ENCODE data around the gene TXNL4A.
A peak's percentile ranks its signal among the peaks of the same experiment; 100 is the strongest.

Gene TXNL4A

DNA sequence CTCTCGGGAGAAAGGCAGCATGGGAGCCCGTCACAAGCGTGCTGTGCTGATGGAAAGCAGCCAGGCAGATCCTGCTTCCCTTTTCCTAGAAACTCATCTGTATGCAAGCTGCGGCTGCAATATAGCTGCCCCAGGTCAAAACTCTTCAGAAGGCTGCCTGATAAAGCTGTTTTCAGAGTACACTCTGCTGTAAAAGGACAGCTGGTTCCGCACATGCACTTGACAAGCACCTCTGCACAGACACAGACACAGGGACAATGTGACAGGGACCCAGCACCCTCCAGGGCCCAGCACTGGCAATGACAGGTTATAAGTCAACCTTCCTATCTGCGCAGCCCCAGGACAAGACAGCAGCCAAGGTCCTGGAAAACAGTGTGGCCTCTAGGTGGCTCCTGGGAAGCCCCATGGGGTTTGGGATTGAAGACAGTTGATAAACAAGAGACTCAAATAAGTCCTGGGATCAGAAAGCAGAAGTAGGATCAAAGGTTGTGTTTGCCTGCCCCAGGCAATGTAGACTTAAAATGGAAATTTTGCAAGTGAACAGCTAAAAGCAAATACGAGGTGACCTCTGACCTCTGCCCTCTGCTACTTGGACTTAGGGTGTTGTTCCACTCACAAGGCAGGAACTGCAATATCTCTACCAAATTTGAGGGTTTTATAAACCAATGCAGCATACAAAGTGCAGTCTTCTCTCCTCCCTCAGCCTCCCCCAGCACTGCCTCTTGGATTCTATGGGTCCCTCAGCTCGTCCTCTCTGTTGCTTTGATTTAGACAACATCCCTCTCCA is 53.9 kb downstream of the TXNL4A start:
- no peak for DNase-seq (ENCODE audit: insufficient read length, low spot score)
- FAIRE-seq, result peak; percentile 87
- TF ChIP-seq, protein P1, sequence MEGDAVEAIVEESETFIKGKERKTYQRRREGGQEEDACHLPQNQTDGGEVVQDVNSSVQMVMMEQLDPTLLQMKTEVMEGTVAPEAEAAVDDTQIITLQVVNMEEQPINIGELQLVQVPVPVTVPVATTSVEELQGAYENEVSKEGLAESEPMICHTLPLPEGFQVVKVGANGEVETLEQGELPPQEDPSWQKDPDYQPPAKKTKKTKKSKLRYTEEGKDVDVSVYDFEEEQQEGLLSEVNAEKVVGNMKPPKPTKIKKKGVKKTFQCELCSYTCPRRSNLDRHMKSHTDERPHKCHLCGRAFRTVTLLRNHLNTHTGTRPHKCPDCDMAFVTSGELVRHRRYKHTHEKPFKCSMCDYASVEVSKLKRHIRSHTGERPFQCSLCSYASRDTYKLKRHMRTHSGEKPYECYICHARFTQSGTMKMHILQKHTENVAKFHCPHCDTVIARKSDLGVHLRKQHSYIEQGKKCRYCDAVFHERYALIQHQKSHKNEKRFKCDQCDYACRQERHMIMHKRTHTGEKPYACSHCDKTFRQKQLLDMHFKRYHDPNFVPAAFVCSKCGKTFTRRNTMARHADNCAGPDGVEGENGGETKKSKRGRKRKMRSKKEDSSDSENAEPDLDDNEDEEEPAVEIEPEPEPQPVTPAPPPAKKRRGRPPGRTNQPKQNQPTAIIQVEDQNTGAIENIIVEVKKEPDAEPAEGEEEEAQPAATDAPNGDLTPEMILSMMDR (IDR thresholded peaks at IDR 0.05; ENCODE audit: insufficient read depth, missing control alignments), result no peak

DNA sequence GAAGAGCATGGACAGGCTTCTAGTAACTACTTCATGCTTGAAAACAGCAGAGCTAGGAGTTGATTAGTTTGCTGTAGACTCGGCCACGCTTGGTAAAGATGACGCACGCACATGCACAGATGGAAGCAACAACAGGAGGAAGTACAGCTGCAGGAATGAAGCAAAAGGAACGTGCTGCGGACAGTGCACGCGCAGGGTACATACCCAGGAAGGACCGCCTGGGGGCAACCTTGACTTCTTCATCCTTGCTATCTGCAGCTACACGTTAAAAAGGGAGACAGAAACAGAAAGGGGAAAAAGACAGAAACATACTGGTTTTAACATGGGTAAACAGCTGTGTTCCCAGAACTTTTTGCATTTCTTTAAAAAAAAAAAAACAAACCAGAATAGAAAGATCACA is 54.6 kb downstream of the TXNL4A start:
- DNase-seq (ENCODE audit: insufficient read length, low spot score), result no peak
- FAIRE-seq, result peak; percentile 89
- TF ChIP-seq, protein P1 (IDR thresholded peaks at IDR 0.05; ENCODE audit: insufficient read depth, missing control alignments), result no peak

DNA sequence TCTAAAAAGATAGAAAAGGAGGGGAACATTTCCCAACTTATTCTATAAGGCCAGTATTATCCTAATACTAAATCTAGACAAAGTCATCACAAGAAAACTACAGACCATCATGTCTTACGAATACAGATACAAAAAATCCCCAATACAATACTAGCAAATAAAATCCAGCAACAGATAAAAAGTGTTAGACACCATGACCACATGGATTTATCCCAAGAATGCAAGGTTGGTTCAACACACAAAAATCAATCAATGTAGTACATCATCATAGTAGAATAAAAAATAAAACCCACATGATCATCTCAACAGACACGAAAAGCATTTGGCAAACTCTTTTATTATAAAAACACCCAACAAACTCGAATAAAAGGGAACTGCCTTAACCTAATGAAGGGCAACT is 55.5 kb downstream of the TXNL4A start:
- DNase-seq (ENCODE audit: insufficient read length, low spot score), result no peak
- TF ChIP-seq, protein P1 (IDR thresholded peaks at IDR 0.05; ENCODE audit: insufficient read depth, missing control alignments), result no peak
- no peak for FAIRE-seq

DNA sequence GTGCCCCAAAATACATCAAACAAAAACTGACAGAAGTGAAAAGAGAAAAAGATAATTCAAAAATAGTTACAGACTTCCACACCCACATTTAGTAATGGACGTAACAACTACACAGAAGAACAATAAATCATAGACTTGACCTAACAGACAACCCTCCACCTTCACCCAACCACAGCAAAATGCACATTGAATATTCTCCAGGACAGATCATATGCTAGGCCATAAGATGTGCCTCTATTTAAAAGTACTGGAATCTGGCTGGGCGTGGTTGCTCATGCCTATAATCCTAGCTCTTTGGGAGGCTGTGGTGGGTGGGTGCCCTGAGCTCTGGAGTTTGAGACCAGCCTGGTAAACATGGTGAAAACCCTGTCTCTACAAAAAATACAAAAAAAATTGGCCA is 56.9 kb downstream of the TXNL4A start:
- no peak for FAIRE-seq

DNA sequence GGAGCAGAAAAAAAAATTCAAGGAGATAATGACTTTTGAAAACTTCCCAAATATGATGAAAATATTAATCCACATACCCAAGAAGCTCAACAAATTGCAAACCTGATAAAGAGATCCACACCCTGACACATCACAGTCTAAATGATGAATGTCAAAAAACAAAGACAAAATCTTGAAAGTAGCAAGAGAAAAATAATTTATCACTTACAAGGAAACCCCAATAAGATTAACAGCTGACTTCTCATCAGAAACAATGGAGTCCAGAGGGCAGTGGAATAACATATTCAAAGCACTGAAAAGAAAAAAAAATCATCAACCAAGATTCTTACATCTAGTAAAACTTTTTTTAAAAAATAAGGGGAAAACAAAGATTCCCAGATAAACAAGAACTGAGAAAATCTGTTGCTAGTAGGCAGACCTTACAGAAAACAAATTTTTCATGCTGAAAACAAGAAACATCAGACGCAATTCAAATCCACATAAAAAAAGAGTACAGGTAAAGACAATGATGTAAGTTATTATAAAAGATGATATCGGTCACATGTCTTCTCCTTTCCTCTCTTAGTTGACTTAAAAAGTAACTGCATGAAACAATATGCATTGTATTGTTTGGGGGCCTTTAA is 58.2 kb downstream of the TXNL4A start:
- TF ChIP-seq, protein P1 (IDR thresholded peaks at IDR 0.05; ENCODE audit: insufficient read depth, missing control alignments), result no peak
- DNase-seq (ENCODE audit: insufficient read length, low spot score) (no peak), FAIRE-seq (no peak)

More for the DNA sequence above, 56.9 kb downstream of the TXNL4A start:
- TF ChIP-seq, protein P1 (IDR thresholded peaks at IDR 0.05; ENCODE audit: insufficient read depth, missing control alignments), result no peak
- no peak for DNase-seq (ENCODE audit: insufficient read length, low spot score)

DNA sequence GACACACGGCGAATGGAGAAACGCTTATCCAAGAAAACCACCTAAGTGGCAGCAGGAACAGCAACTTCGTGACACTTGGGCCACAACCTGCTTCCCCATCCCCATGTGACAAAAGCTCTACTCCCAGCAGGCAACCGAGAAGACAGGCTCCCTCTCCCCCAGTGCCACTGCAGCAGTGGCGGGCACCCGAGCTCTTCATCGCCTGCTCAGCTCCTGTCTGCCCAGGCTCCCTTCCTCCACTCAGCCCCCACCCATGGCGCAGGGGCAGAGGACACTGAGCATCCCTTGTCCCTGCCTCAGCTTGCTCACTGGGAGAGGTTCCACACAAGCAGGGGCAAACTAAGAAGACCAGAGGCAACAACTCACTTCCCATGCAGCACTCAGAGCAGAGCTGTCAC is 59.8 kb downstream of the TXNL4A start:
- TF ChIP-seq, protein P1 (IDR thresholded peaks at IDR 0.05; ENCODE audit: insufficient read depth, missing control alignments), result no peak
- no peak for FAIRE-seq
- DNase-seq (ENCODE audit: insufficient read length, low spot score), result no peak
